Smooth muscle cell (in vitro differentiated cells): ENCODE data around the gene UBAP2L. TPM values are rescaled to one million over a fixed set of nuclear protein-coding genes. Genes with fewer than 3 reads are reported as not detected.

Experiments
- DNase-seq: peaks from one replicate; lab custom pipeline; 2025; ENCODE audit not compliant: unreplicated experiment; lab: John Stamatoyannopoulos, UW
- H2AFZ ChIP-seq: fragments of 200-600 bp; sonication (generic); 2 replicates; pipeline ENCODE4 v1.6.0; 2016; ENCODE audit warnings: antibody characterized with exemption, low read depth, mild to moderate bottlenecking
- H3F3A ChIP-seq: fragments of 200-600 bp; sonication (generic); 2 replicates; pipeline ENCODE4 v1.6.0; 2017; ENCODE audit warnings: antibody characterized with exemption, low read depth
- H3K27ac ChIP-seq: fragments of 200-600 bp; sonication (generic); 2 replicates; pipeline ENCODE4 v1.5.1; 2016; ENCODE audit warnings: low read depth, mild to moderate bottlenecking
- H3K27me3 ChIP-seq: fragments of 200-600 bp; sonication (generic); 2 replicates; pipeline ENCODE4 v1.6.1; 2016; ENCODE audit warnings: low read depth, mild to moderate bottlenecking
- H3K36me3 ChIP-seq: fragments of 200-600 bp; sonication (generic); 2 replicates; pipeline ENCODE4 v1.5.1; 2016; ENCODE audit warnings: low read depth
- H3K4me1 ChIP-seq: fragments of 200-600 bp; sonication (generic); 2 replicates; pipeline ENCODE4 v1.5.1; 2016; ENCODE audit warnings: low read depth
- H3K4me2 ChIP-seq: fragments of 200-600 bp; sonication (generic); 2 replicates; pipeline ENCODE4 v1.6.0; 2016; ENCODE audit warnings: mild to moderate bottlenecking
- H3K4me3 ChIP-seq: fragments of 200-600 bp; sonication (generic); 2 replicates; pipeline ENCODE4 v1.5.1; 2016; ENCODE audit warnings: mild to moderate bottlenecking
- H3K79me2 ChIP-seq: fragments of 200-600 bp; sonication (generic); 2 replicates; pipeline ENCODE4 v1.6.0; 2016; ENCODE audit warnings: low read depth, mild to moderate bottlenecking
- H3K9ac ChIP-seq: fragments of 200-600 bp; sonication (generic); 2 replicates; pipeline ENCODE4 v1.6.0; 2016; ENCODE audit warnings: low read depth
- H3K9me3 ChIP-seq: fragments of 200-600 bp; sonication (generic); replicated peaks from 2 replicates; pipeline ENCODE4 v1.5.1; 2016; ENCODE audit warnings: low read depth
- H4K20me1 ChIP-seq: fragments of 200-600 bp; sonication (generic); 2 replicates; pipeline ENCODE4 v1.6.0; 2016; ENCODE audit warnings: low read depth
- CTCF ChIP-seq: fragments of 200-600 bp; sonication (generic); IDR thresholded peaks from 2 replicates; pipeline ENCODE4 v1.5.1; 2017; ENCODE audit warnings: borderline replicate concordance, mild to moderate bottlenecking, antibody characterized with exemption; ENCODE audit not compliant: insufficient read depth, poor library complexity, severe bottlenecking
- WGBS: methylation state at CpG from one replicate; pipeline ENCODE4 v1.1.7; 2016; ENCODE audit warnings: low lambda C conversion rate; 5-methylcytosine and 5-hydroxymethylcytosine counted together
- polyA plus RNA-seq: library from polyadenylated mRNA; unstranded; fragments of >200 nt; fragmentation: Nextera tagmentation; extraction: Ambion mirVana; gene quantifications from 2 replicates; pipeline ENCODE4 v1.2.1, GENCODE V29; 2016
- total RNA-seq: library from RNA; depleted of rRNA; stranded (reverse); fragments of >200 nt; gene quantifications from 2 replicates; pipeline ENCODE4 v1.2.3, GENCODE V29; 2014

UBAP2L gene
- total and polyA plus RNA-seq, 2 experiments from 2014 or later = 108 to 143 TPM

- peaks cover 8% of the 10 kb centered on the region for H3K27me3 ChIP-seq
- H2AFZ ChIP-seq = no peak overlapping the region
- H3K79me2 ChIP-seq = peaks cover 10% of the 10 kb centered on the region
- H3F3A ChIP-seq = no peaks in the 10 kb centered on the region
- H4K20me1 ChIP-seq = peaks cover 5% of the 10 kb centered on the region
- no peak overlapping the region for H3K4me3 ChIP-seq
- no peak overlapping the region for H3K4me2 ChIP-seq
- no peaks in the 10 kb centered on the region for H3K9me3 ChIP-seq
- no peaks in the 10 kb centered on the region for H3K36me3 ChIP-seq
- H3K9ac ChIP-seq = no peak overlapping the region
- H3K4me1 ChIP-seq = peaks cover 11% of the 10 kb centered on the region
- WGBS = 25% methylated on average over 2 of the region's 2 CpGs
- DNase-seq = no peak
- TF ChIP-seq CTCF = no peak
- H3K27ac ChIP-seq = no peak overlapping the region
Measured at GRCh38 chr1:154186852-154187501, 33.8 kb upstream of the UBAP2L start.

DNA sequence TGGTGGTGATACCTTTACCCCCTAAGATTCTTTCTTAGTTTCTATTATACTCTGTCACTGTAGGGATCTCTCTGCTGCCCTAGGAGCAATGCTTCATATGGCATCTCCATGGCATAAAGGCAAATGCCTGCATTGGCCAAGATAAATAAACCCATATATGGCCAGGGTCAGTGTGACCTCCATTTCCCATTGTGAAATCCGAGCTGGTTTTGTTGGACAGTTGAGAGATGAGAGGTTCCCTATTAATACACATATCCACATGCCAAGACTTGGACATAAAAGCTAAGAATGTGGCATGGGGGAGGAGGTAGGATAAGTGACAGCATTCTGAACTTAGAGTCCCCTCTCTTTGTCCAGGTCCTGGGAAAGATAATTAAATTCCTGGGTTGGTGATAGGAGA is 30.2 kb upstream of the UBAP2L start:
- no peak overlapping the region for H3K27ac ChIP-seq
- 80% methylated on average over 1 of the region's 1 CpG for WGBS

DNA sequence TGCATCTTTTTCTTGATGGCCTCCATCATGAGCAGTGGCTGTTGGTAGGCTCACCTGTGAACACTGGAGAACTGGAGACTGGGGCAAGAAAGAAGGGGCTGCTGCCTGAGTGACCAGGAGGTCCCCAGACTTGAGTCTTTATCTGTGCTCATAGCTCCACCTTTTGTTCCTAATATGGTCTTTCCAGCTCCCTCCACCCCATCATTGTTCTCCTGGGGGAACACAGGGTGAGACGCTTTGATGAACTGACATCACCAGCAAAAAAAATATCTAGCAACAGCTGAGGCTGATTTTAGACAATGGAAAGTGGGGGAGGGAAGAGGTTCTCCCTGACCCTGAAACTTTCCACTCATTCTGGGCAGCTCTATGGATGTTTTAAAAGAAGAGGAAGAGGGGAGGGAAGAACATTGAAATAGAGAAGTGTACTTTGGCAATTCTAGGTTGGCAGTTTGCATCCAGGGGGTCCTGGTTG is 28.7 kb upstream of the UBAP2L start, which contains the start of gene TPM3:
Gene TPM3, minus strand, starts transcription at position 111 of the 472 bp plus-strand sequence. Its CDS starts 82 bp downstream, at position 29.
- Histone ChIP-seq H3K79me2 (no peaks in the 10 kb centered on the region), H3K36me3 (no peaks in the 10 kb centered on the region), H3K27me3 (peaks cover 38% of the 10 kb centered on the region), H4K20me1 (no peaks in the 10 kb centered on the region), H3K4me3 (no peak within 1 kb of the TSS), H3K4me1 (no peaks in the 10 kb centered on the region), H3F3A (no peaks in the 10 kb centered on the region), H3K4me2 (no peak within 1 kb of the TSS), H3K9ac (no peak within 1 kb of the TSS), H3K9me3 (no peaks in the 10 kb centered on the region), H3K27ac (no peak within 1 kb of the TSS), H2AFZ (no peak within 1 kb of the TSS)
- WGBS = 33% methylated on average over 1 of the region's 1 CpG
- TF ChIP-seq CTCF = no peak
- DNase-seq = no peak

More for the DNA sequence above, 30.2 kb upstream of the UBAP2L start:
- H3K4me3 ChIP-seq = no peak overlapping the region
- H3K36me3 ChIP-seq = no peaks in the 10 kb centered on the region
- no peak for TF ChIP-seq CTCF
- H3K9me3 ChIP-seq = no peaks in the 10 kb centered on the region
- no peaks in the 10 kb centered on the region for H3F3A ChIP-seq
- no peak for DNase-seq
- no peaks in the 10 kb centered on the region for H3K79me2 ChIP-seq
- peaks cover 38% of the 10 kb centered on the region for H3K27me3 ChIP-seq
- H3K9ac ChIP-seq = no peak overlapping the region
- H4K20me1 ChIP-seq = no peaks in the 10 kb centered on the region
- peaks cover 3% of the 10 kb centered on the region for H3K4me1 ChIP-seq
- no peak overlapping the region for H3K4me2 ChIP-seq
- no peak overlapping the region for H2AFZ ChIP-seq

DNA sequence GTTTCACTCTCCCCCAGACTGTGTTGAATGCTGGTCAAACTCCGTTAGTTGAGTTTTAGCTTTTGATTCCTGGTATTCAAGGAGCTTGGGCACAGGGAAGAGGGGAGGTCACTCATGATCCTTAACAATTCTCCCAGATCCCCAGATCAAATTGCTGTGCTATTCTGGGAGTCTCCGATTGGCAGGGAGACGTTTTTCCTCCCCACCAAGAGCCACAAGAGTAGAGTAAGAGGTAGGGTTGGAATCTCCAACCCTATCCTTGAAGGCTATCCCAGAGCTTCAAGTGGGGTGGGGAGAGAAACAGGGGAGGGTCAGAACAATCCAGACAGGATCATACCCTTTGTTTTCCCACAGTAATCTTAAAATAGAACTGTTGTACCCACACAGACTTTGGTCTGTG is 28.3 kb upstream of the UBAP2L start:
- no peaks in the 10 kb centered on the region for H3F3A ChIP-seq
- no peak overlapping the region for H3K9ac ChIP-seq
- WGBS = 82% methylated on average over 3 of the region's 3 CpGs
- H3K4me3 ChIP-seq = no peak overlapping the region
- DNase-seq = no peak
- H3K4me2 ChIP-seq = no peak overlapping the region
- H2AFZ ChIP-seq = no peak overlapping the region
- TF ChIP-seq CTCF = no peak
- H3K27ac ChIP-seq = no peak overlapping the region
- no peaks in the 10 kb centered on the region for H3K79me2 ChIP-seq
- no peaks in the 10 kb centered on the region for H3K9me3 ChIP-seq
- H3K27me3 ChIP-seq = peaks cover 38% of the 10 kb centered on the region
- H4K20me1 ChIP-seq = no peaks in the 10 kb centered on the region
- no peaks in the 10 kb centered on the region for H3K36me3 ChIP-seq
- no peaks in the 10 kb centered on the region for H3K4me1 ChIP-seq
